ENCODE measurements around the gene PLCE1. TPM values are rescaled to one million over a fixed set of nuclear protein-coding genes. Genes with fewer than 3 reads are reported as not detected.

Gene PLCE1
- under 0.01 and 0.19 TPM in 2 replicates for total RNA-seq

DNA sequence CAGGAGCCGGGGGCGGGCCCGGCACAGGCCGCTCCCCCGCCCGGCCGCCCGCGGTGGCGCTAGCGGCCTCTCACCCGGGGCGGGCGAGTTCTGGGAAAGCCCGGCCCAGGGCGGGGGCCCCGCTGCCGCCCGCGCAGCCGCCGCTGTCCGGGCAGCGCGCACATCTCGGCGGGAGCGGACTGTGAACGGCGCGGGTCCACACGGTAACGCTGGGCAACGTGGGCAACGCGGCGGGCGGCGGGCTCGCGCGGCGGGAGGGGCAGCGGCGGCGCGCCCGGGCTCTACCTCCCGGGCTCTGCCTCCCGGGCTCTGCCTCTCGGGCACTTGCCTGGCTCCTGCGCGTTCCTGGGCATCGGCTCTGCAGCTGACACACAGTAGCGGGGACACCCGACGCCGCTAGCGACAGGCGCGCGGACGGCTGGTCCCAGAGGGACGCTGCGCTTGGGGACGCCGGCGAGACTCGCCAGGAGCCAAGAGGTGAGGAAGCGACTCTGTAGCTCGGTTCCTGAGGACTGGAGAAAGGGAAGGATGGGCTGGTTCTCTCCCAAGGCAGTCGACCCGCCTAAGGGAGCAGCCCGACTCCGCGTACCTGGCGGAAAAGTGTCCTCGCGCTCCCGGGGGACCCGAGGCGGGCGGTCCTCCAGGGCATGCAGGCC, at the start of gene PLCE1:
TSS of gene PLCE1 (plus strand) at position 150 of the 656 bp plus-strand sequence. CDS start 37,116 bp downstream, outside the sequence.

Other genes starting within 250 kb of the PLCE1 start
- not detected in 2 replicates for gene LGI1, start 236.0 kb upstream of the PLCE1 start, total RNA-seq
- gene SLC35G1, start 100.0 kb upstream of the PLCE1 start, total RNA-seq: 2.5 and 2.7 TPM in 2 replicates